NK-92 treated with Interleukin-12 subunit alpha and Interleukin-12 subunit beta, amount 100 ng/mL, for 24 hours (cell line): Measurements from ENCODE around the gene ONECUT1.

Experiments used
- DNase-seq: peaks from one replicate; lab custom pipeline; 2025; lab: John Stamatoyannopoulos, UW

ONECUT1 gene

GRCh38 chr15:52731732-52732470 is 58.2 kb downstream of the ONECUT1 start:
- DNase-seq, result no peak

- no peak for DNase-seq
Observed at GRCh38 chr15:52731004-52731403, 59.1 kb downstream of the ONECUT1 start.

- DNase-seq, result no peak
Observed at GRCh38 chr15:52730594-52730993, 59.5 kb downstream of the ONECUT1 start.

DNA sequence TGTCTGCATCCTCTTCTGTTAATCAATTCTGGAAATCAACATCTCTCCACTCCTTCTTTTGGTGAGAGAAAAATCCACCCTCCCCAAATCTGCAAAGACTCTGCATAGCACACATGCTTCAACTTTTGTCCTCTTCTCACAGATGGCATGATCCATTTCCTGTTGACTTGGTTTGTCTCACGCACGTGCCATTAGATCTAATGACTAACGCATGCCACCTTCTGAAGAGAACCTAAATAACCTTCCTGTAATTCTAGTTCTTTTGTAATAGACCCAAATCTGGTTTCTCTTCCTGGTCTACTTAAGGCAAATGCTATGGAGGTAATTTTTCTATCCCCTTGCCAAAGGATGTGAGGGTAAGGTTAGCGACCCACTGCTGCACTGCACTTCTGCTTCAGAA is 60.0 kb downstream of the ONECUT1 start:
- no peak for DNase-seq

GRCh38 chr15:52728899-52729298 is 61.2 kb downstream of the ONECUT1 start:
- DNase-seq, result no peak

DNA sequence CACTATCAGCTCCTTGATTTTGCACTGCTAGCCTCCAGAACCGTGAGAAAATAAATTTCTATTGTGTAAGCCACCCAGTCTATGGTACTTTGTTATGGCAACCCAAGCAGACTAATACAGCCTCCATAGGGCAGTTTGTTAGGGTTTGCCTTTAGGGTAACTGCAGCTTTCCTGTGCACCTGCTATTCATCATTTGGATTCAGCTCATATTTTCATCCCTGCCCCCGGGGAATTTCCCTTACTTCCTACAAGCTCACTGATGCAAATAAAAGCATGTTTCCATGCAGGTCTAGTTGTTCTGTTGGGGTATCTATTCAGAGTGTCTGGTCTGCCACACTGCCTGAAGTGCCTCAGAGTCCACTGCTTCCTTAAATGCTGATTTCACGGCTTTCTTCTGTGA is 62.3 kb downstream of the ONECUT1 start:
- no peak for DNase-seq

GRCh38 chr15:52726195-52726594 is 63.9 kb downstream of the ONECUT1 start:
- no peak for DNase-seq

- DNase-seq, result no peak
Observed at GRCh38 chr15:52718551-52718950, 71.6 kb downstream of the ONECUT1 start.

- no peak for DNase-seq
Observed at GRCh38 chr15:52717924-52718323, 72.2 kb downstream of the ONECUT1 start.

DNA sequence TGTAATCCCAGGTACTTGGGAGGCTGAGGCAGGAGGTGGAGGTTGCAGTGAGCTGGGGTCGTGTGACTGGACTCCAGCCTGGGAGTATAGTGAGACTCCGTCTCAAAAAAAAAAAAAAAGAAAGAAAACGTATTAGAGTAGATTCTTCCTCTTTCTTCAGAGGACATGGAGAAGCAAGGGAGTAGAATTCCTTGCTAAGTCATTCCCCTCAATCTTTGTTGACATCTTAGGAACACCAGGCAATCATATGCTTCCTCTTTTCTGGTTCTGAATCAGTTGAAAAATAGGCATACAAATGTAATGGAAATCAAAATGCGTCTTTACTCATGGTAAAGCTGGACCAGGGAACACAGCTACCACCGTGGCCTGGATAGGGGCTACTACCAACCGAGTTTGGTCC is 72.7 kb downstream of the ONECUT1 start:
- no peak for DNase-seq

GRCh38 chr15:52716536-52716935 is 73.6 kb downstream of the ONECUT1 start:
- DNase-seq, result no peak

DNA sequence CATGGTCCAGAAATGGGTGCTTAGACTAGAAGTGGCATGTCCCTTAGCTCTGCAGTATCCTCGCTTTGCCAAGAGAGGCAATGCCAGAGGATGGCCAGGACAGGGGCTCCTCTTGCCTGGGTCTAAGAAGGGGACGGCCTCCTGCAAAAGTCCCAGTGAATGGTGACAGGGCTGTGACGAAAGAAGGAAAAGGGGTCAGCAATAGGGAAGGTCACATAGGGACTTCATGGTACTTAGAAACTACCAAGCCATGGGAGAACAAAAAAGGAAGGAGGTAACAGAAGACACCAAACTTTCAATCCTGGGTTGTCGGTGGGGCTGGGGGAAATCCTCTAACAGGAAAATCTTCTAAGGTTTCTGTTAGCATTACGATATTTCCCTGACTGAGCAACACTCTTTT is 74.7 kb downstream of the ONECUT1 start:
- no peak for DNase-seq

DNA sequence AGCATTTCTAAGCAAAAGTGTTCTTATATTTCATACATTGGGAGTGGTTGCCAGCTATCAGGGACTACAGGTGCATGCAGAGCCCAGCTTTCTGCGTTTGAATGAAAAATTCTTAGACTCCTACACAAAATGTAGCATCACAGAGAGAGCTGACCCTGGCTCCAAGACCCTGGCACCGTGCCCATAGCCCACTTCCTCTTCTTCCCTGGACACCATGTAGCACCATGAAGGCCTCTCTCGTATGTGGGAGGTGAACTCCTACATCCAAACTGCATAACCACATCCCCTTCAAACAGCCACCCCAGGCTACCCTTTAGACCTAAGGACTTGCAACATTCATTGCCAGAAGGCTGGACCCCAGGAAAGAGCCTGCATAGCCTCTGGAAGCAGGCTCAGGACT is 75.2 kb downstream of the ONECUT1 start:
- no peak for DNase-seq

GRCh38 chr15:52710708-52711389 is 79.3 kb downstream of the ONECUT1 start:
- DNase-seq, result no peak

DNA sequence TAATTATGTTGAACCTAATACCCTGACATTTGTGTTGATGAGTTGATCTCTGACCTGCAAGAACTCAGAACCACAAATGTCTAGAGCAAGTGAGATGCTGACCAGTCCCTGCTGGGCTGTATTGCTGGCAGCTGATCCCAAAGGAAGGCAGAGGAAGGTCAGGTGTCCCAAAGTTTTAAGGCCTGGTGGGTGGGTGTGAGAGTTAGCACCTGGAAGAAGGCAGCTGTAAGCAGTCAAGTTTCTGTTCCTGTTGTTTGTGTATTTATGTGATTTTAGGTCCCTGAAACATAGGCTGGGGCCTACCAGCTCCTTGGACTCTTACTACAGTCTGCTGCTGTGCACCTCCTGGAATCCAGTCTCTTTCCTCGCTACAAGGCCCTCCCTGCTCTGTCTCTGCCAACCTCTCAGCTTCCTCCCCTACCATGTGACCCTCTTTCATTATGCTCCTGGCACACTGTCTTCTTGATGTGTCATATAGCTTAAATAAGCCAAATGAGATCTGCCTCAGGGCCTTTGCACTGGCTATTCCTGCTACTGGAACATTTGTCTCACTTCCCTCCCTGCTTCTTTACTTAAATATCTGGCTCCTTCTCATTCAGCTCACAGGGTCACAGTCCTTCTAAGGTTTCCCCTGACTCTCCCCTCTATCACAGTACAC is 80.0 kb downstream of the ONECUT1 start:
- no peak for DNase-seq

- DNase-seq, result no peak
Observed at GRCh38 chr15:52709187-52709981, 80.8 kb downstream of the ONECUT1 start.
